Panc1 (cell line): ENCODE measurements around the gene KLHDC8A. TPM values are rescaled to one million over a fixed set of nuclear protein-coding genes. Genes with fewer than 3 reads are reported as not detected.

Source experiments
- ATAC-seq: fragments of 200-7000 bp; cut with Tn5 transposase; 2 replicates; pipeline ENCODE4 v1.9.1; 2020; ENCODE audit warnings: mild to moderate bottlenecking, moderate library complexity
- BruUV-seq: library from RNA; stranded (reverse); fragments of 400-500 nt; replicated peaks from 2 replicates; lab custom pipeline; 2021; lab: Mats Ljungman, UMichigan
- CTCF ChIA-PET: fragments of 300-600 bp; sonication (Branson Sonifier 250); formaldehyde crosslinking; loops from one replicate; lab custom pipeline; 2022; ENCODE audit warnings: antibody characterized with exemption; lab: Charles Lee
- POLR2A ChIA-PET: fragments of 300-600 bp; sonication (Branson Sonifier 250); formaldehyde crosslinking; loops from one replicate; lab custom pipeline; 2022; ENCODE audit warnings: antibody characterized with exemption; lab: Charles Lee
- DNase-seq: peaks from one replicate; pipeline ENCODE4 v3.0.0-alpha.2; 2010; ENCODE audit warnings: low read depth, low spot score
- H3K27ac ChIP-seq: 2 replicates; pipeline ENCODE4 v1.5.1; 2011; ENCODE audit warnings: mild to moderate bottlenecking, low read length, inconsistent platforms
- H3K27me3 ChIP-seq: fragments of 200-500 bp; sonication (Bioruptor generic); 2 replicates; pipeline ENCODE4 v1.6.0; 2014; ENCODE audit warnings: low read length, inconsistent platforms; ENCODE audit not compliant: control insufficient read depth, insufficient read depth
- H3K36me3 ChIP-seq: fragments of 200-500 bp; sonication (Bioruptor generic); 2 replicates; pipeline ENCODE4 v1.5.1; 2014; ENCODE audit warnings: inconsistent platforms, mild to moderate bottlenecking, low read length, moderate library complexity; ENCODE audit not compliant: control insufficient read depth, insufficient read depth
- H3K4me1 ChIP-seq: 2 replicates; pipeline ENCODE4 v1.5.1; 2011; ENCODE audit warnings: inconsistent platforms, mild to moderate bottlenecking, low read length, moderate library complexity; ENCODE audit not compliant: control insufficient read depth, insufficient read depth
- H3K4me3 ChIP-seq, 2 experiments: 2 replicates each; pipeline ENCODE4 v1.5.1; 2011 to 2012; ENCODE audit warnings: low read depth in 2 of 2, low read length in 2 of 2, mild to moderate bottlenecking in 2 of 2, inconsistent platforms in 1 of 2, moderate library complexity in 1 of 2
- H3K9me3 ChIP-seq: fragments of 200-500 bp; sonication (Bioruptor generic); 2 replicates; pipeline ENCODE4 v1.5.1; 2014; ENCODE audit warnings: low read depth, mild to moderate bottlenecking, inconsistent platforms, low read length, moderate library complexity; ENCODE audit not compliant: control insufficient read depth, insufficient read depth
- POLR2AphosphoS5 ChIP-seq: IDR thresholded peaks from 2 replicates; pipeline ENCODE4 v1.6.1; 2012; ENCODE audit warnings: mild to moderate bottlenecking, low read depth, low read length, moderate library complexity
- SIN3A ChIP-seq: IDR thresholded peaks from 2 replicates; pipeline ENCODE4 v1.6.1; 2012; ENCODE audit warnings: low read depth, mild to moderate bottlenecking, low read length, moderate library complexity, borderline replicate concordance; ENCODE audit not compliant: insufficient read depth
- TCF7L2 ChIP-seq: IDR thresholded peaks from 2 replicates; pipeline ENCODE4 v1.6.1; 2011; ENCODE audit warnings: mild to moderate bottlenecking, low read depth, low read length, inconsistent platforms
- in situ Hi-C: cut with HindIII; loops from 2 replicates; pipeline ENCODE4 v1.10.0; 2016; ENCODE audit warnings: low sequenced_read_pairs, low pct_unique_long_range_greater_than_20kb
- intact Hi-C: fragments of 100-400 bp; cut with micrococcal nuclease; formaldehyde crosslinking; loops from one replicate; pipeline ENCODE4 v1.10.0; 2022; ENCODE audit not compliant: unreplicated experiment
- total RNA-seq: library from RNA; stranded (reverse); gene quantifications from one replicate; pipeline ENCODE4 v1.2.1, GENCODE V29; 2021; ENCODE audit not compliant: unreplicated experiment
- TF ChIP-seq, protein P1 (sequence below), 2 experiments: IDR thresholded peaks; 2 replicates each; pipeline ENCODE4 v1.6.1; 2011 to 2012; ENCODE audit warnings: low read depth in 2 of 2, control low read depth in 1 of 2, low read length in 1 of 2, mild to moderate bottlenecking in 1 of 2, moderate library complexity in 1 of 2; ENCODE audit not compliant: insufficient read depth in 1 of 2
- TF ChIP-seq, protein P2 (sequence below): fragments of 450-650 bp; IDR thresholded peaks from 2 replicates; pipeline ENCODE4 v1.5.1; 2017; ENCODE audit warnings: mild to moderate bottlenecking

The KLHDC8A gene
- total RNA-seq, 1 experiment from 2014 or later: 0.31 TPM

DNA sequence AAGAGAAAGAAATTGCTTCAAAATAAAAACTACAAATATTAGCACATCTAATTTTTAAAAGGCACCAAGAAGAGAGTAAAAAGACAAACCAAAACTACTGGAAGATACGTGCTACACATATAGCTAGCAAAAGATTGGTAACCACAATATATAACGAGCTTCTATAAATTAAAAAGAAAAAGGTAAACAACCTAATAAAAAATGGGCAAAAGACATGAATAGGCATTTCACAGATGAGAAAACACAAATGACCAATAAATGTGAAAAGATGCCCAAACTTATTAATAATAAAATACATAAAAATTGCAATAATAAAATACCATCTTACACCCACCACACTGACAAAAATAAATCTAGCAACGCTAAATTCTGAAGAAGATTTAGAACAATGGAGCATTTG lies 38.9 kb upstream of the KLHDC8A start:
- intact Hi-C loops (loop anchor here (2.0 kb wide), 2 partner anchors 89 to 129 kb away; no protein-coding TSS in a partner anchor), in situ Hi-C loops (no loop called here)
- 0 out of 2 replicates have a peak, but pooled peaks cover 3% of the 10 kb centered on the region for H3K27me3 ChIP-seq
- POLR2A ChIA-PET: interaction anchor here (0.7 kb wide), 1 partner anchor 22 kb away, joined by 5 read pairs; no protein-coding TSS in a partner anchor
- no peak overlapping the region for H3K27ac ChIP-seq
- H3K9me3 ChIP-seq: no peaks in the 10 kb centered on the region
- H3K4me3 ChIP-seq: no peak overlapping the region
- no peak for ATAC-seq
- TF ChIP-seq POLR2AphosphoS5 (no peak), TCF7L2 (no peak), SIN3A (no peak)
- TF ChIP-seq, protein P1, sequence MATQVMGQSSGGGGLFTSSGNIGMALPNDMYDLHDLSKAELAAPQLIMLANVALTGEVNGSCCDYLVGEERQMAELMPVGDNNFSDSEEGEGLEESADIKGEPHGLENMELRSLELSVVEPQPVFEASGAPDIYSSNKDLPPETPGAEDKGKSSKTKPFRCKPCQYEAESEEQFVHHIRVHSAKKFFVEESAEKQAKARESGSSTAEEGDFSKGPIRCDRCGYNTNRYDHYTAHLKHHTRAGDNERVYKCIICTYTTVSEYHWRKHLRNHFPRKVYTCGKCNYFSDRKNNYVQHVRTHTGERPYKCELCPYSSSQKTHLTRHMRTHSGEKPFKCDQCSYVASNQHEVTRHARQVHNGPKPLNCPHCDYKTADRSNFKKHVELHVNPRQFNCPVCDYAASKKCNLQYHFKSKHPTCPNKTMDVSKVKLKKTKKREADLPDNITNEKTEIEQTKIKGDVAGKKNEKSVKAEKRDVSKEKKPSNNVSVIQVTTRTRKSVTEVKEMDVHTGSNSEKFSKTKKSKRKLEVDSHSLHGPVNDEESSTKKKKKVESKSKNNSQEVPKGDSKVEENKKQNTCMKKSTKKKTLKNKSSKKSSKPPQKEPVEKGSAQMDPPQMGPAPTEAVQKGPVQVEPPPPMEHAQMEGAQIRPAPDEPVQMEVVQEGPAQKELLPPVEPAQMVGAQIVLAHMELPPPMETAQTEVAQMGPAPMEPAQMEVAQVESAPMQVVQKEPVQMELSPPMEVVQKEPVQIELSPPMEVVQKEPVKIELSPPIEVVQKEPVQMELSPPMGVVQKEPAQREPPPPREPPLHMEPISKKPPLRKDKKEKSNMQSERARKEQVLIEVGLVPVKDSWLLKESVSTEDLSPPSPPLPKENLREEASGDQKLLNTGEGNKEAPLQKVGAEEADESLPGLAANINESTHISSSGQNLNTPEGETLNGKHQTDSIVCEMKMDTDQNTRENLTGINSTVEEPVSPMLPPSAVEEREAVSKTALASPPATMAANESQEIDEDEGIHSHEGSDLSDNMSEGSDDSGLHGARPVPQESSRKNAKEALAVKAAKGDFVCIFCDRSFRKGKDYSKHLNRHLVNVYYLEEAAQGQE (IDR thresholded peaks at IDR 0.05; ENCODE audit: insufficient read depth in 1 of 2, low read depth in 2 of 2, low read length in 1 of 2): no peak
- TF ChIP-seq, protein P2, sequence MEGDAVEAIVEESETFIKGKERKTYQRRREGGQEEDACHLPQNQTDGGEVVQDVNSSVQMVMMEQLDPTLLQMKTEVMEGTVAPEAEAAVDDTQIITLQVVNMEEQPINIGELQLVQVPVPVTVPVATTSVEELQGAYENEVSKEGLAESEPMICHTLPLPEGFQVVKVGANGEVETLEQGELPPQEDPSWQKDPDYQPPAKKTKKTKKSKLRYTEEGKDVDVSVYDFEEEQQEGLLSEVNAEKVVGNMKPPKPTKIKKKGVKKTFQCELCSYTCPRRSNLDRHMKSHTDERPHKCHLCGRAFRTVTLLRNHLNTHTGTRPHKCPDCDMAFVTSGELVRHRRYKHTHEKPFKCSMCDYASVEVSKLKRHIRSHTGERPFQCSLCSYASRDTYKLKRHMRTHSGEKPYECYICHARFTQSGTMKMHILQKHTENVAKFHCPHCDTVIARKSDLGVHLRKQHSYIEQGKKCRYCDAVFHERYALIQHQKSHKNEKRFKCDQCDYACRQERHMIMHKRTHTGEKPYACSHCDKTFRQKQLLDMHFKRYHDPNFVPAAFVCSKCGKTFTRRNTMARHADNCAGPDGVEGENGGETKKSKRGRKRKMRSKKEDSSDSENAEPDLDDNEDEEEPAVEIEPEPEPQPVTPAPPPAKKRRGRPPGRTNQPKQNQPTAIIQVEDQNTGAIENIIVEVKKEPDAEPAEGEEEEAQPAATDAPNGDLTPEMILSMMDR: no peak
- BruUV-seq: no TSS peak
- no peaks in the 10 kb centered on the region for H3K4me1 ChIP-seq
- no peaks in the 10 kb centered on the region for H3K36me3 ChIP-seq
- no peak for DNase-seq
- CTCF ChIA-PET: interaction anchor here (0.7 to 1.2 kb wide), 3 partner anchors 15 to 318 kb away, joined by 3 to 6 read pairs (median 4); no protein-coding TSS in a partner anchor

DNA sequence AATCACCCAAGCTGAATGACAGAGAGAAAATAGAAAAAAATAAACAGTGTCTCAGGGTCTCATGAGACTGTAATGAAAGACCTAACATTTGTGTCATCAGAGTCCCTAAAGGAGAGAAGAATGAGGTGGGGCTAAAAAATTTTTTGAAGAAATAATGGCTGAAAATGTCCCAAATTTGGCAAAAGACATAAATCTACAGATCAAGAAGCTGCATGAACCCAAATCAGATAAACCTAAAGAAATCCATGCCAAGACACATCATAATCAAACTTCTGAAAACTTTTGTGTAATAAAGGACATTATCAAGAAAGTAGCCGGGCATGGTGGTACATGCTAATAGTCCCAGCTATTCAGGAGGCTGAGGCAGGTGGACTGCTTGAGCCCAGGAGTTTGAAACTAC lies 35.9 kb upstream of the KLHDC8A start:
- no peak overlapping the region for H3K27ac ChIP-seq
- in situ Hi-C loops: no loop called here
- ChIA-PET POLR2A (no interaction called here), CTCF (no interaction called here)
- BruUV-seq: no TSS peak
- ATAC-seq (no peak), DNase-seq (no peak)
- H3K36me3 ChIP-seq: no peaks in the 10 kb centered on the region
- TF ChIP-seq TCF7L2 (no peak), SIN3A (no peak), POLR2AphosphoS5 (no peak)
- TF ChIP-seq, protein P1 (IDR thresholded peaks at IDR 0.05; ENCODE audit: insufficient read depth in 1 of 2, low read depth in 2 of 2, low read length in 1 of 2): no peak
- TF ChIP-seq, protein P2: no peak
- H3K9me3 ChIP-seq: no peaks in the 10 kb centered on the region
- intact Hi-C loops: no loop called here
- no peaks in the 10 kb centered on the region for H3K4me1 ChIP-seq
- 0 out of 2 replicates have a peak, but pooled peaks cover 3% of the 10 kb centered on the region for H3K27me3 ChIP-seq
- H3K4me3 ChIP-seq: no peak overlapping the region
